ENCODE data around the gene SFTA2. TPM values are rescaled to one million over a fixed set of nuclear protein-coding genes. Genes with fewer than 3 reads are reported as not detected.
A peak's percentile ranks its signal among the peaks of the same experiment; 100 is the strongest.

The SFTA2 gene
- total RNA-seq, 4 donors from 2014 or later, result 1.1 TPM; not detected in 3

- Histone ChIP-seq H3K27me3 (no peaks in the 10 kb centered on the region), H3K9me3 (no peaks in the 10 kb centered on the region), H3K36me3 (no peaks in the 10 kb centered on the region), H3K4me3 (no peak overlapping the region), H3K4me1 (peaks cover 3 to 15% of the 10 kb centered on the region in 2 donors), H3K27ac (no peak overlapping the region)
- intact Hi-C loops (cut with DNase I; ENCODE audit: low total_unique reads), result loop anchor here (5.0 kb wide), 1 partner anchor 160 kb away; no protein-coding TSS in a partner anchor
- DNase-seq, result no peak
- TF ChIP-seq CTCF (IDR thresholded peaks at IDR 0.05) (no peak), POLR2A (IDR thresholded peaks at IDR 0.05) (no peak)
Observed at GRCh38 chr6:30917487-30917886, 14.5 kb downstream of the SFTA2 start.

GRCh38 chr6:30917041-30917440 lies 14.9 kb downstream of the SFTA2 start:
- Histone ChIP-seq H3K4me3 (no peak overlapping the region), H3K27ac (no peak overlapping the region), H3K36me3 (no peaks in the 10 kb centered on the region), H3K27me3 (no peaks in the 10 kb centered on the region), H3K4me1 (peaks cover 3 to 15% of the 10 kb centered on the region in 2 donors), H3K9me3 (no peaks in the 10 kb centered on the region)
- no peak for DNase-seq
- TF ChIP-seq CTCF (IDR thresholded peaks at IDR 0.05) (no peak), POLR2A (IDR thresholded peaks at IDR 0.05) (no peak)
- intact Hi-C loops (cut with DNase I; ENCODE audit: low total_unique reads), result loop anchor here (5.0 kb wide), 1 partner anchor 160 kb away; no protein-coding TSS in a partner anchor

GRCh38 chr6:30915591-30915946 lies 16.4 kb downstream of the SFTA2 start:
- intact Hi-C loops (cut with DNase I; ENCODE audit: low total_unique reads), result loop anchor here (5.0 kb wide), 1 partner anchor 162 kb away; no protein-coding TSS in a partner anchor
- no peaks in the 10 kb centered on the region for H3K36me3 ChIP-seq
- TF ChIP-seq POLR2A (IDR thresholded peaks at IDR 0.05) (no peak), CTCF (IDR thresholded peaks at IDR 0.05) (peak; percentile 57 to 69 (median 65))
- DNase-seq, result peak in 1 of 2 donors; percentile 37
- H3K4me3 ChIP-seq, result no peak overlapping the region
- peaks cover 3 to 15% of the 10 kb centered on the region in 2 donors for H3K4me1 ChIP-seq
- H3K9me3 ChIP-seq, result no peaks in the 10 kb centered on the region
- H3K27me3 ChIP-seq, result no peaks in the 10 kb centered on the region
- H3K27ac ChIP-seq, result peak overlapping the region; percentile 91 to 96

- Histone ChIP-seq H3K27ac (peak overlapping the region; percentile 91 to 96), H3K4me1 (peaks cover 3 to 15% of the 10 kb centered on the region in 2 donors), H3K27me3 (no peaks in the 10 kb centered on the region), H3K4me3 (peak overlapping the region; percentile 47 to 48), H3K9me3 (no peaks in the 10 kb centered on the region), H3K36me3 (no peaks in the 10 kb centered on the region)
- TF ChIP-seq POLR2A (IDR thresholded peaks at IDR 0.05), result no peak
- no peak for TF ChIP-seq CTCF (IDR thresholded peaks at IDR 0.05)
- intact Hi-C loops (cut with DNase I; ENCODE audit: low total_unique reads), result loop anchor here (5.0 kb wide), 1 partner anchor 162 kb away; no protein-coding TSS in a partner anchor
- peak in 1 of 2 donors; percentile 29 for DNase-seq
Observed at GRCh38 chr6:30914854-30915590, 16.9 kb downstream of the SFTA2 start.

- intact Hi-C loops (cut with DNase I; ENCODE audit: low total_unique reads), result no loop called here
- Histone ChIP-seq H3K36me3 (no peaks in the 10 kb centered on the region), H3K4me3 (peak within 1 kb of the TSS; percentile 47 to 48), H3K27me3 (no peaks in the 10 kb centered on the region), H3K4me1 (peaks cover 5 to 15% of the 10 kb centered on the region in 2 donors), H3K27ac (peak within 1 kb of the TSS; percentile 91 to 96), H3K9me3 (no peaks in the 10 kb centered on the region)
- peak; percentile 43 to 75 (median 53) for TF ChIP-seq CTCF (IDR thresholded peaks at IDR 0.05)
- peak; percentile 65 to 90 for TF ChIP-seq POLR2A (IDR thresholded peaks at IDR 0.05)
- peak; percentile 93 to 97 for DNase-seq
Observed at GRCh38 chr6:30914076-30914853, 17.7 kb downstream of the SFTA2 start, which contains the start of gene VARS2. Gene VARS2 (plus strand): TSS chr6:30914238. CDS start chr6:30914837, 599 bp downstream.

All from uterus (tissue), 4 donors.